Mesenchymal stem cell (in vitro differentiated cells and primary cell): ENCODE results near the gene PRR30.

ENCODE experiments used
- DNase-seq: peaks from one replicate; pipeline ENCODE4 v3.0.0-alpha.2; 2013
- H2AFZ ChIP-seq: one replicate; pipeline ENCODE4 v1.6.1; 2013; ENCODE audit warnings: low read depth, mild to moderate bottlenecking, control low read depth, inconsistent platforms, low read length, moderate library complexity
- H2AK5ac ChIP-seq: 2 replicates; pipeline ENCODE4 v1.6.1; 2013; ENCODE audit warnings: low read length, moderate library complexity, mild to moderate bottlenecking, inconsistent platforms; ENCODE audit not compliant: severe bottlenecking
- H2BK120ac ChIP-seq: one replicate; pipeline ENCODE4 v1.6.1; 2013; ENCODE audit warnings: low read depth, mild to moderate bottlenecking, inconsistent platforms, low read length, moderate library complexity
- H2BK12ac ChIP-seq, 2 experiments: one replicate each; pipeline ENCODE4 v1.6.1; 2013; ENCODE audit warnings: inconsistent platforms in 2 of 2, low read length in 2 of 2, mild to moderate bottlenecking in 2 of 2, moderate library complexity in 2 of 2, control low read depth in 1 of 2
- H2BK15ac ChIP-seq: one replicate; pipeline ENCODE4 v1.6.1; 2013; ENCODE audit warnings: mild to moderate bottlenecking, low read depth, inconsistent platforms; ENCODE audit not compliant: poor library complexity, severe bottlenecking
- H2BK5ac ChIP-seq: 2 replicates; pipeline ENCODE4 v1.6.1; 2013; ENCODE audit warnings: low read depth, mild to moderate bottlenecking, low read length, control low read depth, inconsistent platforms; ENCODE audit not compliant: poor library complexity, severe bottlenecking
- H3K14ac ChIP-seq, 2 experiments: one replicate each; pipeline ENCODE4 v1.6.1; 2013; ENCODE audit warnings: inconsistent platforms in 2 of 2, low read length in 2 of 2, control low read depth in 1 of 2, mild to moderate bottlenecking in 1 of 2, moderate library complexity in 1 of 2
- H3K18ac ChIP-seq, 2 experiments: one replicate each; pipeline ENCODE4 v1.6.1; 2013; ENCODE audit warnings: inconsistent platforms in 2 of 2, low read length in 2 of 2, control low read depth in 1 of 2, low read depth in 1 of 2, mild to moderate bottlenecking in 1 of 2
- H3K23ac ChIP-seq, 2 experiments: one replicate each; pipeline ENCODE4 v1.6.1; 2013; ENCODE audit warnings: inconsistent platforms in 2 of 2, low read length in 2 of 2, mild to moderate bottlenecking in 2 of 2, moderate library complexity in 2 of 2, control low read depth in 1 of 2
- H3K27ac ChIP-seq: 2 replicates; pipeline ENCODE4 v1.5.1; 2013; ENCODE audit warnings: mild to moderate bottlenecking, moderate library complexity, low read length, control low read depth, inconsistent platforms; ENCODE audit not compliant: poor library complexity, severe bottlenecking
- H3K27me3 ChIP-seq, 2 experiments: 2 replicates each; pipeline versions ENCODE4 v1.6.1 to v1.7.0; 2013; ENCODE audit warnings: low read length in 2 of 2, mild to moderate bottlenecking in 2 of 2, moderate library complexity in 2 of 2, control low read depth in 1 of 2, inconsistent platforms in 1 of 2; ENCODE audit not compliant: control insufficient read depth in 1 of 2, insufficient read depth in 1 of 2
- H3K36me3 ChIP-seq, 2 experiments: 2 replicates each; pipeline versions ENCODE4 v1.6.1 to v1.7.0; 2013; ENCODE audit warnings: low read length in 2 of 2, control low read depth in 1 of 2, inconsistent platforms in 1 of 2, low read depth in 1 of 2, mild to moderate bottlenecking in 1 of 2; ENCODE audit not compliant: insufficient read depth in 2 of 2, control insufficient read depth in 1 of 2
- H3K4ac ChIP-seq, 2 experiments: one replicate each; pipeline ENCODE4 v1.6.1; 2013; ENCODE audit warnings: inconsistent platforms in 2 of 2, low read length in 2 of 2, mild to moderate bottlenecking in 2 of 2, moderate library complexity in 2 of 2, control low read depth in 1 of 2, low read depth in 1 of 2
- H3K4me1 ChIP-seq: 2 replicates; pipeline ENCODE4 v1.6.1; 2013; ENCODE audit warnings: low read depth, low read length, control low read depth; ENCODE audit not compliant: control insufficient read depth, insufficient read depth
- H3K4me2 ChIP-seq: 2 replicates; pipeline ENCODE4 v1.6.1; 2013; ENCODE audit warnings: low read length, mild to moderate bottlenecking, inconsistent platforms; ENCODE audit not compliant: poor library complexity, severe bottlenecking
- H3K4me3 ChIP-seq, 2 experiments: 2 replicates each; pipeline versions ENCODE4 v1.5.1 to v1.7.0; 2013; ENCODE audit warnings: low read length in 2 of 2, mild to moderate bottlenecking in 2 of 2, control low read depth in 1 of 2, low read depth in 1 of 2; ENCODE audit not compliant: insufficient read depth in 1 of 2
- H3K79me1 ChIP-seq: replicated peaks from 2 replicates; pipeline ENCODE4 v1.6.1; 2013; ENCODE audit warnings: mild to moderate bottlenecking, control low read depth, low read length, inconsistent platforms; ENCODE audit not compliant: poor library complexity, severe bottlenecking
- H3K9ac ChIP-seq: 2 replicates; pipeline ENCODE4 v1.7.0; 2013; ENCODE audit warnings: mild to moderate bottlenecking, low read length, moderate library complexity
- H3K9me3 ChIP-seq: 2 replicates; pipeline ENCODE4 v1.7.0; 2013; ENCODE audit warnings: mild to moderate bottlenecking, low read length; ENCODE audit not compliant: control insufficient read depth
- H4K8ac ChIP-seq: one replicate; pipeline ENCODE4 v1.6.1; 2013; ENCODE audit warnings: inconsistent platforms, mild to moderate bottlenecking, low read length, moderate library complexity
- H4K91ac ChIP-seq: one replicate; pipeline ENCODE4 v1.6.1; 2013; ENCODE audit warnings: mild to moderate bottlenecking, low read length, inconsistent platforms
- WGBS: methylation state at CpG from one replicate; pipeline ENCODE4 v1.1.7; 2013; ENCODE audit warnings: mixed read lengths; 5-methylcytosine and 5-hydroxymethylcytosine counted together

Gene PRR30

GRCh38 chr2:27149570-27150405 lies 10.6 kb upstream of the PRR30 start:
- Histone ChIP-seq H2BK5ac (peak overlapping the region; percentile 25), H3K27ac (no peak overlapping the region), H3K9ac (no peak overlapping the region), H3K18ac (no peak overlapping the region), H2BK15ac (no peak overlapping the region), H3K27me3 (peaks cover 22 to 26% of the 10 kb centered on the region in 2 experiments), H3K79me1 (no peaks in the 10 kb centered on the region), H2AFZ (no peak overlapping the region), H3K4me3 (no peak overlapping the region), H3K4me2 (no peak overlapping the region), H4K8ac (no peak overlapping the region), H3K36me3 (no peaks in the 10 kb centered on the region), H2AK5ac (no peak overlapping the region), H3K4me1 (peaks cover 2% of the 10 kb centered on the region), H3K14ac (no peak overlapping the region), H2BK12ac (no peak overlapping the region), H3K4ac (no peak overlapping the region), H4K91ac (no peak overlapping the region), H2BK120ac (no peak overlapping the region), H3K9me3 (no peaks in the 10 kb centered on the region), H3K23ac (no peak overlapping the region)
- no peak for DNase-seq
- WGBS: 90% methylated on average over 28 of the region's 29 CpGs

- 85% methylated on average over 12 of the region's 12 CpGs for WGBS
- H4K8ac ChIP-seq: no peak within 1 kb of the TSS
These were observed 9.7 kb upstream of the PRR30 start, which contains the start of gene TCF23 for GRCh38 chr2:27148801-27149439. Gene TCF23, plus strand, starts transcription at chr2:27149004. Its CDS starts 130 bp downstream, at chr2:27149134.

GRCh38 chr2:27147935-27148334 lies 8.7 kb upstream of the PRR30 start:
- Histone ChIP-seq H3K4me1 (peaks cover 2% of the 10 kb centered on the region), H4K91ac (no peak overlapping the region), H3K9me3 (peaks cover 3% of the 10 kb centered on the region), H2AK5ac (no peak overlapping the region), H3K4me2 (no peak overlapping the region), H3K14ac (no peak overlapping the region), H3K36me3 (no peaks in the 10 kb centered on the region), H3K27me3 (peaks cover 29 to 30% of the 10 kb centered on the region in 2 experiments), H2AFZ (no peak overlapping the region), H3K9ac (no peak overlapping the region), H3K79me1 (no peaks in the 10 kb centered on the region), H2BK12ac (no peak overlapping the region), H3K23ac (no peak overlapping the region), H2BK5ac (no peak overlapping the region), H2BK120ac (no peak overlapping the region), H3K4ac (no peak overlapping the region), H2BK15ac (no peak overlapping the region), H4K8ac (no peak overlapping the region), H3K18ac (no peak overlapping the region), H3K4me3 (no peak overlapping the region), H3K27ac (no peak overlapping the region)
- WGBS: 86% methylated on average over 7 of the region's 8 CpGs
- DNase-seq: no peak

More at GRCh38 chr2:27148801-27149439, 9.7 kb upstream of the PRR30 start, which contains the start of gene TCF23:
- peaks cover 23 to 26% of the 10 kb centered on the region in 2 experiments for H3K27me3 ChIP-seq
- no peak within 1 kb of the TSS for H3K27ac ChIP-seq
- H2BK15ac ChIP-seq: no peak within 1 kb of the TSS
- H2AFZ ChIP-seq: no peak within 1 kb of the TSS
- H2AK5ac ChIP-seq: no peak within 1 kb of the TSS
- no peak for DNase-seq
- peaks cover 2% of the 10 kb centered on the region for H3K4me1 ChIP-seq
- no peaks in the 10 kb centered on the region for H3K9me3 ChIP-seq
- no peak within 1 kb of the TSS for H3K23ac ChIP-seq
- H3K18ac ChIP-seq: no peak within 1 kb of the TSS
- H2BK5ac ChIP-seq: peak within 1 kb of the TSS; percentile 25
- H3K4ac ChIP-seq: no peak within 1 kb of the TSS
- H2BK12ac ChIP-seq: no peak within 1 kb of the TSS
- H2BK120ac ChIP-seq: no peak within 1 kb of the TSS
- no peaks in the 10 kb centered on the region for H3K36me3 ChIP-seq
- H3K79me1 ChIP-seq: no peaks in the 10 kb centered on the region
- no peak within 1 kb of the TSS for H3K4me2 ChIP-seq
- H3K9ac ChIP-seq: no peak within 1 kb of the TSS
- no peak within 1 kb of the TSS for H3K4me3 ChIP-seq
- H3K14ac ChIP-seq: peak within 1 kb of the TSS in 1 of 2 experiments; percentile 79
- no peak within 1 kb of the TSS for H4K91ac ChIP-seq

- Histone ChIP-seq H3K4me3 (no peak overlapping the region), H3K4me2 (no peak overlapping the region), H2AK5ac (no peak overlapping the region), H4K8ac (no peak overlapping the region), H3K27me3 (peaks cover 30 to 35% of the 10 kb centered on the region in 2 experiments), H2BK120ac (no peak overlapping the region), H3K4me1 (peaks cover 2% of the 10 kb centered on the region), H3K4ac (no peak overlapping the region), H3K14ac (no peak overlapping the region), H3K9me3 (peaks cover 7% of the 10 kb centered on the region), H2BK12ac (no peak overlapping the region), H3K79me1 (no peaks in the 10 kb centered on the region), H3K18ac (no peak overlapping the region), H4K91ac (no peak overlapping the region), H3K27ac (no peak overlapping the region), H3K36me3 (no peaks in the 10 kb centered on the region), H2BK15ac (no peak overlapping the region), H2AFZ (no peak overlapping the region), H3K9ac (no peak overlapping the region), H2BK5ac (no peak overlapping the region), H3K23ac (no peak overlapping the region)
- DNase-seq: no peak
- WGBS: 88% methylated on average over 2 of the region's 2 CpGs
These were observed 6.5 kb upstream of the PRR30 start for GRCh38 chr2:27145682-27146081.
